GM12878 (cell line): ENCODE results near the gene PTPRU. TPM values are rescaled to one million over a fixed set of nuclear protein-coding genes. Genes with fewer than 3 reads are reported as not detected.

ENCODE experiments used
- ATAC-seq: fragments of 200-7000 bp; cut with Tn5 transposase; 3 replicates; pipeline ENCODE4 v1.9.1; 2020; ENCODE audit warnings: mild to moderate bottlenecking, moderate library complexity
- BruUV-seq: library from RNA; stranded (reverse); fragments of 400-500 nt; replicated peaks from 2 replicates; lab custom pipeline; 2021; lab: Mats Ljungman, UMichigan
- CTCF ChIA-PET: fragments of 300-600 bp; sonication (Branson Sonifier 250); formaldehyde crosslinking; extraction: SDS; loops from one replicate; lab custom pipeline; 2021; ENCODE audit warnings: inconsistent platforms; lab: Yijun Ruan, JAX
- POLR2A ChIA-PET: fragments of 350-600 bp; formaldehyde crosslinking; extraction: SDS; loops from one replicate; lab custom pipeline; 2021; ENCODE audit warnings: inconsistent platforms; lab: Charles Lee
- RAD21 ChIA-PET: fragments of 300-600 bp; sonication (Branson Sonifier 250); formaldehyde crosslinking; loops from one replicate; lab custom pipeline; 2023; ENCODE audit warnings: antibody characterized with exemption; ENCODE audit not compliant: unreplicated experiment; lab: Charles Lee
- SMC1A ChIA-PET: fragments of 300-600 bp; sonication (Branson Sonifier 250); formaldehyde crosslinking; loops from one replicate; lab custom pipeline; 2023; ENCODE audit not compliant: unreplicated experiment, uncharacterized antibody; lab: Charles Lee
- DNase-seq: peaks from one replicate; pipeline ENCODE4 v3.0.0-alpha.2; 2011; ENCODE audit warnings: low read depth, low spot score
- FAIRE-seq: peaks from 3 replicates; lab custom pipeline; 2011; peaks lifted over from hg19 to GRCh38; lab: Jason Lieb, UNC
- H2AFZ ChIP-seq: 2 replicates; pipeline ENCODE4 v1.6.0; 2011; ENCODE audit warnings: low read depth, low read length, control low read depth; ENCODE audit not compliant: control insufficient read depth
- H3K27ac ChIP-seq: 2 replicates; pipeline ENCODE4 v1.5.1; 2011; ENCODE audit warnings: control low read depth; ENCODE audit not compliant: control insufficient read depth, insufficient read depth
- H3K27me3 ChIP-seq, 2 experiments: replicated peaks in 1 of 2; 2 replicates each; pipeline versions ENCODE4 v1.6.0 to v1.6.1; 2011; ENCODE audit warnings: low read length in 1 of 2; ENCODE audit not compliant: control insufficient read depth in 2 of 2, insufficient read depth in 2 of 2
- H3K36me3 ChIP-seq, 2 experiments: 2 replicates each; pipeline ENCODE4 v1.5.1; 2011; ENCODE audit warnings: low read length in 1 of 2; ENCODE audit not compliant: control insufficient read depth in 2 of 2, insufficient read depth in 2 of 2
- H3K4me1 ChIP-seq: 2 replicates; pipeline ENCODE4 v1.6.1; 2011; ENCODE audit warnings: mild to moderate bottlenecking, low read length, moderate library complexity, mixed read lengths; ENCODE audit not compliant: control insufficient read depth, insufficient read depth
- H3K4me2 ChIP-seq: 2 replicates; pipeline ENCODE4 v1.6.0; 2011; ENCODE audit warnings: control low read depth; ENCODE audit not compliant: control insufficient read depth, insufficient read depth
- H3K4me3 ChIP-seq: fragments of 200-600 bp; sonication (generic); 2 replicates; pipeline ENCODE4 v1.5.1; 2016
- H3K79me2 ChIP-seq: 2 replicates; pipeline ENCODE4 v1.6.0; 2011; ENCODE audit warnings: low read length; ENCODE audit not compliant: control insufficient read depth, insufficient read depth
- H3K9ac ChIP-seq: 2 replicates; pipeline ENCODE4 v1.8.0; 2011; ENCODE audit warnings: low read length, control low read depth, mixed read lengths; ENCODE audit not compliant: control insufficient read depth, insufficient read depth
- H3K9me3 ChIP-seq: replicated peaks from 3 replicates; pipeline ENCODE4 v1.5.1; 2011; ENCODE audit warnings: mild to moderate bottlenecking, low read length; ENCODE audit not compliant: control insufficient read depth, insufficient read depth
- H4K20me1 ChIP-seq: 2 replicates; pipeline ENCODE4 v1.6.0; 2011; ENCODE audit not compliant: control insufficient read depth, insufficient read depth
- BMI1 ChIP-seq: fragments of 450-650 bp; IDR thresholded peaks from 2 replicates; pipeline ENCODE4 v1.6.1; 2016; ENCODE audit warnings: mild to moderate bottlenecking, moderate library complexity, borderline replicate concordance
- CHD1 ChIP-seq: IDR thresholded peaks from 2 replicates; pipeline ENCODE4 v1.6.1; 2012; ENCODE audit warnings: low read depth, low read length, improper control_type of control experiment
- CREM ChIP-seq: IDR thresholded peaks from 2 replicates; pipeline ENCODE4 v1.6.1; 2014; ENCODE audit warnings: antibody characterized with exemption, low read depth
- ESRRA ChIP-seq: IDR thresholded peaks from 2 replicates; pipeline ENCODE4 v1.6.1; 2012; ENCODE audit warnings: mild to moderate bottlenecking, low read length, improper control_type of control experiment
- ETV6 ChIP-seq, 2 experiments: fragments of 450-650 bp in 1 of 2; IDR thresholded peaks in 1 of 2; conservative IDR thresholded peaks in 1 of 2; 2 replicates each; pipeline ENCODE4 v1.6.1; 2014; ENCODE audit warnings: antibody characterized with exemption in 1 of 2, borderline replicate concordance in 1 of 2, low read depth in 1 of 2, mild to moderate bottlenecking in 1 of 2, moderate library complexity in 1 of 2
- JUNB ChIP-seq: IDR thresholded peaks from 2 replicates; pipeline ENCODE4 v1.6.1; 2016; ENCODE audit warnings: antibody characterized with exemption, mild to moderate bottlenecking
- MTA2 ChIP-seq: fragments of 450-650 bp; IDR thresholded peaks from 2 replicates; pipeline ENCODE4 v1.6.1; 2016; ENCODE audit warnings: low read depth, mild to moderate bottlenecking, moderate library complexity
- MYB ChIP-seq: fragments of 150-350 bp; IDR thresholded peaks from 2 replicates; pipeline ENCODE4 v1.6.1; 2014; ENCODE audit warnings: mild to moderate bottlenecking, low read depth, low read length, borderline replicate concordance
- PAX8 ChIP-seq: fragments of 450-650 bp; IDR thresholded peaks from 2 replicates; pipeline ENCODE4 v1.6.1; 2017; ENCODE audit warnings: mild to moderate bottlenecking, moderate library complexity
- POLR2AphosphoS5 ChIP-seq: IDR thresholded peaks from 2 replicates; pipeline ENCODE4 v1.6.1; 2011; ENCODE audit warnings: mild to moderate bottlenecking, low read length, inconsistent platforms
- ZNF24 ChIP-seq: fragments of 450-650 bp; IDR thresholded peaks from 2 replicates; pipeline ENCODE4 v1.6.1; 2017; ENCODE audit warnings: antibody characterized with exemption, mild to moderate bottlenecking
- WGBS: methylation state at CpG from one replicate; pipeline ENCODE4 v1.1.6; 2016; ENCODE audit warnings: low lambda C conversion rate; ENCODE audit not compliant: insufficient replicate concordance, insufficient coverage; ENCODE audit errors: missing lambda C conversion rate; 5-methylcytosine and 5-hydroxymethylcytosine counted together
- in situ Hi-C: fragments of 300-500 bp; cut with MboI; formaldehyde crosslinking; loops from 9 replicates; pipeline ENCODE4 v1.14.3; 2018; ENCODE audit warnings: mixed read lengths
- intact Hi-C: fragments of 100-400 bp; cut with micrococcal nuclease; formaldehyde crosslinking; loops from one replicate; pipeline ENCODE4 v1.14.2; 2022; ENCODE audit not compliant: unreplicated experiment
- polyA plus RNA-seq, 11 experiments: library from polyadenylated mRNA; depleted of rRNA in 4 of 11; unstranded in 6 of 11; stranded (reverse) in 5 of 11; fragments of >200 nt; fragmentation: Nextera tagmentation in 4 of 11; fragmentation: Illumina TruSeq in 1 of 11; extraction: Ambion mirVana in 4 of 11; extraction: Trizol in 1 of 11; gene quantifications; 1 replicate in 1 of 11; 2 replicates in 10 of 11; pipeline versions ENCODE4 v1.2.1 to v1.2.3, GENCODE V29; 2011 to 2016; ENCODE audit warnings: inconsistent platforms in 2 of 11, missing spikeins in 2 of 11, low read depth in 1 of 11
- total RNA-seq, 4 experiments: library from RNA; depleted of rRNA in 3 of 4; stranded (reverse); fragments of >200 nt in 3 of 4; fragmentation: Illumina TruSeq in 1 of 4; extraction: Trizol in 1 of 4; gene quantifications; 2 replicates each; pipeline versions ENCODE4 v1.2.1 to v1.2.3, GENCODE V29; 2013 to 2021
- TF ChIP-seq, protein P1 (sequence below): IDR thresholded peaks from 2 replicates; pipeline ENCODE4 v1.6.1; 2012; ENCODE audit warnings: mild to moderate bottlenecking, low read depth, low read length
- TF ChIP-seq, protein P2 (sequence below): IDR thresholded peaks from 2 replicates; pipeline ENCODE4 v1.6.1; 2011; ENCODE audit warnings: low read depth, mild to moderate bottlenecking, low read length, moderate library complexity, borderline replicate concordance; ENCODE audit errors: extremely low read depth

Gene PTPRU
- total and polyA plus RNA-seq, 10 of the 15 experiments (the other 5 are each of a cell fraction or from before 2014, with no cell fraction given) = 0.04 to 2.5 (median 0.73) TPM

DNA sequence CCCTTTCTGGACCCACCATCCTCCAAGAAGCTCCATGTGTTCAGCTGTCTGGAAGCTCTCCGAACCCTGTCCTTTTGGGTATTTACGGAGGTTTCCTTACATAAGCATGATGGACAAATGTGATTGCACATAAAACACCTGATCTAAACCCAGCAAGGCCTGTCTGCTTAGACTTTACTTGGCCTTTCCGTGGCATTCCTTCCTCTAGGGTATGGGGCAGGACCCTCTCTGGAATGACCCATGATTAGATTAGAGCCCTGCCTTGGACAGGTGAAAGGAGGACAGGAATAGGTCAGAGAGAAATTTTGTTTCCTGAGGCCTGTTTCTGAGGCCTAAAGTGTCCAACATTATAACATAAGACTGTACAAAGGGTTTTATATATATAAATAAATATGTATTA is 16.9 kb downstream of the PTPRU start:
- CTCF ChIA-PET = no interaction called here
- peaks cover 1 to 2% of the 10 kb centered on the region in 2 experiments; a peak in 3 of 4 replicates for H3K27me3 ChIP-seq
- SMC1A ChIA-PET = interaction anchor here (0.6 kb wide), 1 partner anchor 65 kb away, joined by 3 read pairs; no protein-coding TSS in a partner anchor
- DNase-seq = no peak
- H4K20me1 ChIP-seq = no peaks in the 10 kb centered on the region
- no peak overlapping the region for H3K4me2 ChIP-seq
- H3K4me1 ChIP-seq = no peaks in the 10 kb centered on the region
- no peak overlapping the region for H2AFZ ChIP-seq
- TF ChIP-seq POLR2AphosphoS5 (no peak), PAX8 (no peak), BMI1 (no peak), ETV6 (conservative IDR thresholded peaks at IDR 0.05 in 1 of 2, IDR thresholded peaks at IDR 0.05 in 1 of 2; ENCODE audit: borderline replicate concordance in 1 of 2, low read depth in 1 of 2) (no peak)
- H3K9ac ChIP-seq = no peak overlapping the region
- ATAC-seq = no peak
- H3K4me3 ChIP-seq = no peak overlapping the region
- in situ Hi-C loops = no loop called here
- intact Hi-C loops = no loop called here
- RAD21 ChIA-PET = no interaction called here
- no TSS peak for BruUV-seq
- H3K27ac ChIP-seq = no peak overlapping the region
- WGBS = 31% methylated on average over 3 of the region's 3 CpGs
- H3K9me3 ChIP-seq = no peaks in the 10 kb centered on the region
- FAIRE-seq = no peak
- no peaks in the 10 kb centered on the region for H3K36me3 ChIP-seq
- POLR2A ChIA-PET = no interaction called here
- H3K79me2 ChIP-seq = no peaks in the 10 kb centered on the region

DNA sequence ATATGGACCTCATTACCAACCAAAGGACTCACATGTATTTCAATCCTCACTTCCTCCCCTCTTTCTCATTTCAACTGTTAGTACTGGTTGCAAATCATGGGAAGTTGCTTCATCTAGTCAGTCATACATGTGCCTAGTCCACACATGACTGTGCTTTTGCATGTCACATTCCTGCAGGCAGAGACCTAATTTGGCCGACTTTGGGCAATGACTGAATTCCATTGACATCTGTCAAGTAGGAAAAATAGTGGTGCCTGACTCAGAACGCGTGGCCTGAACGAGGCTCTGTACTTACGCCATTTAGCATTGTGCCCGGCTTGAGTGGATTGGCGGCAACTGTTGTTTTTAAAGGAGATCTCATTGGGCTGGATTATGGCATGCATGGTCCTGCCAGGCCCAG is 18.0 kb downstream of the PTPRU start:
- POLR2A ChIA-PET = no interaction called here
- 40% methylated on average over 7 of the region's 7 CpGs for WGBS

More for the DNA sequence above, 18.0 kb downstream of the PTPRU start:
- ATAC-seq (no peak), DNase-seq (no peak), FAIRE-seq (no peak)
- TF ChIP-seq MYB (no peak), CREM (no peak), CHD1 (no peak), ZNF24 (no peak), ESRRA (no peak), JUNB (no peak), MTA2 (no peak)
- TF ChIP-seq, protein P1, sequence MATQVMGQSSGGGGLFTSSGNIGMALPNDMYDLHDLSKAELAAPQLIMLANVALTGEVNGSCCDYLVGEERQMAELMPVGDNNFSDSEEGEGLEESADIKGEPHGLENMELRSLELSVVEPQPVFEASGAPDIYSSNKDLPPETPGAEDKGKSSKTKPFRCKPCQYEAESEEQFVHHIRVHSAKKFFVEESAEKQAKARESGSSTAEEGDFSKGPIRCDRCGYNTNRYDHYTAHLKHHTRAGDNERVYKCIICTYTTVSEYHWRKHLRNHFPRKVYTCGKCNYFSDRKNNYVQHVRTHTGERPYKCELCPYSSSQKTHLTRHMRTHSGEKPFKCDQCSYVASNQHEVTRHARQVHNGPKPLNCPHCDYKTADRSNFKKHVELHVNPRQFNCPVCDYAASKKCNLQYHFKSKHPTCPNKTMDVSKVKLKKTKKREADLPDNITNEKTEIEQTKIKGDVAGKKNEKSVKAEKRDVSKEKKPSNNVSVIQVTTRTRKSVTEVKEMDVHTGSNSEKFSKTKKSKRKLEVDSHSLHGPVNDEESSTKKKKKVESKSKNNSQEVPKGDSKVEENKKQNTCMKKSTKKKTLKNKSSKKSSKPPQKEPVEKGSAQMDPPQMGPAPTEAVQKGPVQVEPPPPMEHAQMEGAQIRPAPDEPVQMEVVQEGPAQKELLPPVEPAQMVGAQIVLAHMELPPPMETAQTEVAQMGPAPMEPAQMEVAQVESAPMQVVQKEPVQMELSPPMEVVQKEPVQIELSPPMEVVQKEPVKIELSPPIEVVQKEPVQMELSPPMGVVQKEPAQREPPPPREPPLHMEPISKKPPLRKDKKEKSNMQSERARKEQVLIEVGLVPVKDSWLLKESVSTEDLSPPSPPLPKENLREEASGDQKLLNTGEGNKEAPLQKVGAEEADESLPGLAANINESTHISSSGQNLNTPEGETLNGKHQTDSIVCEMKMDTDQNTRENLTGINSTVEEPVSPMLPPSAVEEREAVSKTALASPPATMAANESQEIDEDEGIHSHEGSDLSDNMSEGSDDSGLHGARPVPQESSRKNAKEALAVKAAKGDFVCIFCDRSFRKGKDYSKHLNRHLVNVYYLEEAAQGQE = no peak
- TF ChIP-seq, protein P2, sequence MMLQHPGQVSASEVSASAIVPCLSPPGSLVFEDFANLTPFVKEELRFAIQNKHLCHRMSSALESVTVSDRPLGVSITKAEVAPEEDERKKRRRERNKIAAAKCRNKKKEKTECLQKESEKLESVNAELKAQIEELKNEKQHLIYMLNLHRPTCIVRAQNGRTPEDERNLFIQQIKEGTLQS = no peak
- intact Hi-C loops = no loop called here
- no peaks in the 10 kb centered on the region for H3K36me3 ChIP-seq
- ChIA-PET CTCF (no interaction called here), SMC1A (no interaction called here), RAD21 (no interaction called here)
- H3K27me3 ChIP-seq = peaks cover 3 to 5% of the 10 kb centered on the region in 2 experiments
- H2AFZ ChIP-seq = no peak overlapping the region
- H4K20me1 ChIP-seq = no peaks in the 10 kb centered on the region
- no peak overlapping the region for H3K4me3 ChIP-seq
- no peak overlapping the region for H3K9ac ChIP-seq
- in situ Hi-C loops = no loop called here
- H3K4me1 ChIP-seq = no peaks in the 10 kb centered on the region
- no peaks in the 10 kb centered on the region for H3K79me2 ChIP-seq
- no TSS peak for BruUV-seq
- H3K4me2 ChIP-seq = no peak overlapping the region
- H3K27ac ChIP-seq = no peak overlapping the region
- no peaks in the 10 kb centered on the region for H3K9me3 ChIP-seq
